GM04503 (cell line): ENCODE measurements around the gene MTFR1L.

ENCODE experiments used
- DNase-seq: peaks from one replicate; pipeline ENCODE4 v3.0.0-alpha.2; 2012; ENCODE audit warnings: low read depth

Gene MTFR1L

GRCh38 chr1:25792115-25792514, 27.6 kb upstream of the MTFR1L start:
- DNase-seq, result no peak

GRCh38 chr1:25793585-25794170, 26.1 kb upstream of the MTFR1L start:
- no peak for DNase-seq

DNA sequence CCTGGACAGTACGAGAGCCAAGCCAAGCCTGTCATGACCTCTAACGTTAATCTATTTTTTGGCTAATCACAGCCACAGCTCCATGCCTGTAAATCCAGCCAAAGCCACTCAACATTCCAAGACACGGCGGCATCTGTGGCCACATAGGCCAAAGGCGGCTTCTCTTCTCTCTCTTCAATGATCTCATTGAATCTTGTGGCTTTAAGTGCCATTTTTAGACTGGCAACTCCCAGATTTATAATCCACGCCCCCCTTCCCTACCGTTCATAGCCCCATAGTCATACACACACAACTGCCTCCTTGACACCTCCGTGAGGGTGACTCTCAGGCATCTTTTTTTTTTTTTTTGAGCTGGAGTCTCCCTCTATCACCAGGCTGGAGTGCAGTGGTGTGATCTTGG, 25.4 kb upstream of the MTFR1L start:
- DNase-seq, result no peak

DNA sequence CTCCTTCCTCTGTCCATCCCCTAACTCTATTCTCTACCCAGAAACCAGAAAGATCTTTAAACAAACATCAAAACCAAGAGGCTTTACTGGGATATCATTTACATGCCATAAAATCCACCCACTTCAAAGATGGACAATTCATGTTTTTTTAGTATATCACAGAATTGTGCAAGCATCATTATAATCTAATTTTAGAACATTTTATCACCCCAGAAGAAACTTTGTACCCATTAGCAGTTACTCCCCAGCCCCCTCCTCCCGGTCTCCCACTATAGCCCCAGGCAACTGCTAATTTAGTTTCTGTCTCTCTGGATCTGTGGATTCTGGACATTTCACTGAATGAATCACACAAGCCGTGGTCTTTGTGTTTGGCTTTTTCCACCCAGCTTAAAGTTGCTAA, 24.5 kb upstream of the MTFR1L start:
- DNase-seq, result no peak

- no peak for DNase-seq
Observed at GRCh38 chr1:25795946-25796810, 23.6 kb upstream of the MTFR1L start.

- DNase-seq, result no peak
Observed at GRCh38 chr1:25796811-25797458, 22.8 kb upstream of the MTFR1L start.

DNA sequence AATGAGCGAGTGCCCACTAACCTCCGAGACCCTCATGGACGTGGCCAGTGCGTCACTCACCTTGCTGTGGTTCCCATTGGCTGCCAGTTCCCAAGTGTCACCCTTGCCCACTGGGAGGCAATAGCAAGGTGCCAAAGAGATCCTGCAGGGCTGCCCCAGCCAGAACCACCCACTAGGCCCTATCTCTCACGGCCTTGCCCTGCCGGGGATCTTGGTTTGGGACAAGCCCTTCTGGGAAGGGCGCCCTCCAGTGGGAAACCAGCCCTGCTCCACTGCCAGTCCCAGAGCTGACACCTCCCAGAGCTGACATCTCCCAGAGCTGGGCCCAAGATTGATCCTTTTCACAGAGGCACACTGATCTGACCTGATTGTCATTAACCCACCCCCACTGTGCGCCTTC, 21.8 kb upstream of the MTFR1L start:
- no peak for DNase-seq

GRCh38 chr1:25798666-25799351, 20.9 kb upstream of the MTFR1L start:
- DNase-seq, result no peak

GRCh38 chr1:25799352-25799934, 20.3 kb upstream of the MTFR1L start:
- no peak for DNase-seq

DNA sequence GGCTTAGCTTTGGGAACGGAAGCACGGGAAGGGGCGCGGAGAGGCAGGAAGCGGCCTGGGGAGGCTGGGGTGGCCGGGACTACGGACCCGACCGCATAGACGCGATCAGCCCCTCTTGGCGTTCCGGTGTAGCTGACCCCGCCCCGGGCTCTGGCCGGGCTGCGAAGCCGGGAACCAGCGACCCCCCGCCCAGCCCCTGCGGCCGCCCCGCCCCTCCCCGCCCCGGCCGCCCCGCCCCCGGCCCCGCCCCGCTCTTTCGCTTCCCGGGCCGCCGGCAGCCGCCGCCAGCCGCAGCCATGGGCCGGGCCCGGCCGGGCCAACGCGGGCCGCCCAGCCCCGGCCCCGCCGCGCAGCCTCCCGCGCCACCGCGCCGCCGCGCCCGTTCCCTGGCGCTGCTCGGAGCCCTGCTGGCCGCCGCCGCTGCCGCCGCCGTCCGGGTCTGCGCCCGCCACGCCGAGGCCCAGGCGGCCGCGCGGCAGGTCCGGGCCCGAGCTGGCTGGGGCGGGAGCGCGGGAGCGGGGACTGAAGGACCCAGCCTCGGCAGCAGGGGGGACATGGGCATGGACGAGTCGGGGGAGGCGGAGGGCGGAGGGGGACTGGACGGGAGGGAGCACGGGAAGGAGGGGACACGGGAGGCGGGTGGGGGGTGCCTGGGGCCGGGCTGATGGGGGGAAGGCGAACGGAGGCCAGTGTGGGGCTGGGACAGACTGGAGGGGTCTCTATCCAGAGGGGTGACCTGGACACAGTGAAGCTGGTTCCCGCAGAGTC, 19.6 kb upstream of the MTFR1L start, which contains the start of gene SELENON:
TSS of gene SELENON (plus strand) at position 259 of the 768 bp plus-strand sequence. CDS start at position 297, 38 bp downstream.
- DNase-seq, result no peak

DNA sequence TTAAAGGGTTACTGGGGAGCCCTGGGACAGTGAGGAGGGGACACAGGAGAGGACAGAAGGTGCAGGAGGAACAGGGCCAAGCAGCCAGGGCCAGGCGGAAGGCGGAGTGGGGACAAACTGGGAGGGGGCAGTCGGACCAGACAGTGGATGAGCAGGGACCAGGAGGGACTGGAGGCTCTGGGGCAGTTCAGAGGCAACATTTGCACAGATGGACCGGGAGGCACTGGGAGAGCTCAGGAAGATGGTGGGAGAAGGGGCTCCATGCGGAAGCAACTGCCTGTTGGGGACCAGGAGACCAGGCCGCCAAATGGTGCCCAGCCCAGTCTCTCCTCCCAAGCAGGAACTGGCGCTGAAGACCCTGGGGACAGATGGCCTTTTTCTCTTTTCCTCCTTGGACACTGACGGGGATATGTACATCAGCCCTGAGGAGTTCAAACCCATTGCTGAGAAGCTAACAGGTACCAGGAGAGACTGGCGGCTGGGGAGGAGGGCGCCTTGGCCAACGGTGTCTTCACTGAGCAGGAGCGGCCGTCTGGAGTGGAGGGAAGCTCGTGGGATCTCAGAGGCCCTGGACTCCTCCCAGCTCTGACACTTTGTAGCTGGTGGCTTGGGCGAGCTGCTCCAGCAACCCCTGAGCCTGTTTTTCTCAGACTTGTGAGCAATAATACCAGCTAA, 18.9 kb upstream of the MTFR1L start:
- no peak for DNase-seq

- DNase-seq, result no peak
Observed at GRCh38 chr1:25802915-25803314, 16.8 kb upstream of the MTFR1L start.

DNA sequence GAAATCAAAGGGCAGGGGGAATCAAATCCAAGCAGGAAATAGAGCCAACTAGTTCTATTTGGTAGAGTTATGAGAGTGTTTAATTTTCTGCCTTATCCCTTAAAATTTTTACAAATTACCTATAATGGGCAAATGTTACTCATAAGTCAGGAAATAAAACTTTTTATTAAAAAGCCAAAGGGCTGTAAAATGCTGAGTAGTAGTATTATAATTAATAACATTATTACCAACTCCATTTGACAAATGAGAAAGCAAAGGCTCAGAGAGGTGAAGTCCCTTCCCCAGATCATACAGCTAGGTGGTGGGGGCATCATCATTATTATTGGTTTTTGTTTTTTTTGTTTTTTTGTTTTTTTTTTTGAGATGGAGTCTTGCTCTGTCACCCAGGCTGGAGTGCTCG, 16.4 kb upstream of the MTFR1L start:
- DNase-seq, result no peak

- no peak for DNase-seq
Observed at GRCh38 chr1:25804244-25804963, 15.3 kb upstream of the MTFR1L start.

DNA sequence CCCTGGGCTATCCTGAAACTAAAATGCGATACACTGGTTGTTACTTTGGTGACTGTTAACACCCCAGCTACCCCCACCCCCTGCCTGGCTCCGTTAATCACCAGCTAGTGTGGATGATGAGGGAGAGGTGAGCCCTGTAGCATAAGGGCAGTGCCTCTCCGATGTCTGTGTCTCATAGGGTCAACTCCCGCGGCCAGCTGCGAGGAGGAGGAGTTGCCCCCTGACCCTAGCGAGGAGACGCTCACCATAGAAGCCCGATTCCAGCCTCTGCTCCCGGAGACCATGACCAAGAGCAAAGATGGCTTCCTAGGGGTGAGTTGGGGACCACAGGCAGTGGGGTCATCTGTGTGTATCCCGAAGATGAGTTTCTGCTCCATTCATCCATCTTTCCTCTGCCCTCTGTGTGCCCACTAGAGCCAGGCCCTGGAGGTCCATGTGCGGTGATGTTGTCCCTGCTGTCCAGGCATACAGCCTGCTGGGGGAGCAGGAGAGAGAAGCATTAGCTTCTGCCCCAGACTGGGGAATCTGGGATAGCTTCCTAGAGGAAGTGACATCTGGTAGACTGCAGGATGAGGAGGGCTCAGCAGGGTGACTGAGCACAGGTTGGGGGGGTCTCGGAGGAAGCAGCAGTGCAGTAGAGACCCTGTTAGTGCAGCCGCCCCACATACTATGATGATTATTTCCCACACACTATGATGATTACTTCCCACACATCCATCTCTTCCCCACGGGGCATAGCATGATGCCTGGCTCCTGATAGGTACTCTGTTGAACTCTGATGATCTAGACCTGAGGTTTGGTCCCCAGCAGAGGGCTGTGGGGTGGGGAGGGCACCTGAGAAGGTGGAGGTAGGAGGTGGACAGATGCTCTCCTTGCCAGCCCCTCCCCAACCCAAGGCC, 14.5 kb upstream of the MTFR1L start:
- DNase-seq, result no peak

DNA sequence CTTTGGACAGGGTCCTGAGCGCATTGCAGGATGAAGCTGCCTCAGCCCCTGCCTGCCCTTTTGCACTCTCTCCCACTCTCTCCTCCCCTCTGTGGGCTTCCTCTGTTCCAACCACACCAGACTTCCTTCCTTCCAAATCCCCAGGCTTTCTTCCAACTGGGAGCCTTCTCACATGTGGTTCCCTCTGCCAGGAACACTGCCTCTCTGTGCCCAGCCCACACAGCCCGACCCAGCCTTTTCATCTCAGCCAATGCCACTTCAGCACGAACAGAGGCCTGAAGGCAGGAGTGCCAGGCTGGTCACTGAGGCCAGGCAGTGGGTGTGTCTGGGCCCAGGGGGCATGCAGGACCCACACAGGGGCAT, 13.9 kb upstream of the MTFR1L start:
- DNase-seq, result no peak

DNA sequence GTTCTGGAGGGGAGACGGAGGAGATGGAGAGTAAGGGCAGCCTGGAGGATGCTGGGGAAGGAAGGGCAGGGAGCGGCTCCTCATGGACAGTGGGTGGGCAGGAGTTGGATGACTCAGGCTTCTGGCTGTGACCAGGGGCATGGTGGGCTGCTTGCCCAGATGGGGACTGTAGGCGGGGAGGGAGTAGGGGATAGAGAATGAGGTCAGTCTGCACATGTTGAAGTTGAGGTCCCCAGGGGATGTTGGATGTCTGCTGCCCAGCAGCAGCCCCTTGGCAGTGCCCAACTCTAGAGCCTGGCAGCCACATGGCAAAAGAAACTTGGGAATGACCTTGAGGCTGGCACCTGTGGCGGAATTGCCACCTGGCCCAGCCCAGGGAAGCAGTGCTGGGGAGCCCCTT, 13.3 kb upstream of the MTFR1L start:
- no peak for DNase-seq

GRCh38 chr1:25807480-25808390, 12.0 kb upstream of the MTFR1L start:
- no peak for DNase-seq
